Left kidney (tissue), 2 donors: Measurements from ENCODE around the gene STK40. TPM values are rescaled to one million over a fixed set of nuclear protein-coding genes. Genes with fewer than 3 reads are reported as not detected.

ENCODE experiments used
- DNase-seq: peaks from one replicate; pipeline ENCODE4 v3.0.0-alpha.2; 2013
- polyA plus RNA-seq: library from polyadenylated mRNA; unstranded; fragments of 120-200 nt; gene quantifications from one replicate; pipeline ENCODE4 v1.2.1, GENCODE V29; 2013; ENCODE audit not compliant: insufficient read length

Gene STK40
- polyA plus RNA-seq, 1 donor: 40.4 TPM

DNA sequence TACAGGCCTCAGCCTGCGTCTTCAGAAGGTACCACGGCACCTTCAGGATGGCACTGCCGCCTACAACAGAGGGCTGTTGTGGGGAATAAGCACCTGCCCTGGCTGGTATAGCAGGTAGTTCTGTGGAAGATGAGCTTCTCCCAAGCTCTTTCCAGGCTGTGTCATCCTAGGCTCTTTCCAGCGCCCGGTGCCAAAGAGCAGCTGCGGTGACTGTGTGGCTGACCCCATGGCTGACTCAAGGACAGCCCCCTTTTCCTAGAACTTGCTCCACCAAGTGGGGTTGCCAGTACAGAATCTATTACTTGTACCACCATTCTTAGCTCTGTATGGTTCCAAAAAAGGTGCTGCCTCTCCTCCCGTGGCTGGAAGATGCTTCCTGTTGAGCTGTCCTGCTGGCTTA is 40.4 kb downstream of the STK40 start:
- no peak for DNase-seq

DNA sequence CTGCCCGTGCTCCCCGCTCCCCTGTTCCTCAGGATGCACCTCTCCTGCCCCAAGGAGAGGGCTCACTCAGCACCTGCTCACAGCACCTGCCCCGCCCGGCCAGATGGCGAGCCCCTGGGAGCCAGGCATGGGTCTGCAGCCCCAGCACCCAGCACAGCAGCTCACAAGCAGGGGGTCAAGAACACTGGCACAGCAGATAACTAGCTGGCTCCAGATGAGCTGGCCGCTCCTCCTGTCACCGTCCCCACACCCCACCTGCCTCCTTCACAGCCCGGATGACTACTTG is 41.4 kb downstream of the STK40 start:
- no peak for DNase-seq

DNA sequence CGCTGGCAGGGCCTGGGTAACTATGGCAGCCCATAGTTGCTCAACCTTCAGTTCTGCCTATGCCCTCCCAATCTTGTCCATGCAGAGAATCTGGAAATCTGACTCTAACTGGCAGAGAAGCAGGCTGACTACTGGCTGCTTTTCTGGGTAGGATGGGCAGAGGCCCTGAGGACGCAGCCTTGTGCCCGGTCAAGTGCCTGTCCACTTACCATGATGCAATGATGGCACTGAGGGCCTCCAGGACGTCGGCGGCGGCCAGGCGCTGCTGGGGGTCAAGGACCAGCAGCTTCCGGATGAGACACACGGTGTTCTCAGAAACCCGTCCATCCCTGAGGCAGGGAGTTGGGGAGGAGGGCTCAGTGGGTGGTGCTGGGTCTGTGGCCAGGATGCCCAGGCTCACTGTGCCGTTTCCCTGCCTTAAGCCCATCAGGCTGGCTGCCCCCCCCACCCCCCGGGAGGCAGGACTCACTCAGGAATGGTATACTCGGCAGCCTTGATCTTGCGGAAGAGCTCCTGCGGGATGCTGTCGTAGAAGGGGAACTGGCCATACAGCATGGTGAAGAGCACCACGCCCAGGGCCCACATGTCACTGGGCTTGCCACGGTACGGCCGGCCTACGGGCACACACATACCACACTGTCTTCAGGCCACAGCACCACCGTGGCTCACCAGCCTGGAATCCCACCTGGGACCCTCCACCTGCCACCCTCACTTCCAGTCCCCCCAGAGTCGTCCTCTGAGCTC is 41.9 kb downstream of the STK40 start:
- no peak for DNase-seq

DNA sequence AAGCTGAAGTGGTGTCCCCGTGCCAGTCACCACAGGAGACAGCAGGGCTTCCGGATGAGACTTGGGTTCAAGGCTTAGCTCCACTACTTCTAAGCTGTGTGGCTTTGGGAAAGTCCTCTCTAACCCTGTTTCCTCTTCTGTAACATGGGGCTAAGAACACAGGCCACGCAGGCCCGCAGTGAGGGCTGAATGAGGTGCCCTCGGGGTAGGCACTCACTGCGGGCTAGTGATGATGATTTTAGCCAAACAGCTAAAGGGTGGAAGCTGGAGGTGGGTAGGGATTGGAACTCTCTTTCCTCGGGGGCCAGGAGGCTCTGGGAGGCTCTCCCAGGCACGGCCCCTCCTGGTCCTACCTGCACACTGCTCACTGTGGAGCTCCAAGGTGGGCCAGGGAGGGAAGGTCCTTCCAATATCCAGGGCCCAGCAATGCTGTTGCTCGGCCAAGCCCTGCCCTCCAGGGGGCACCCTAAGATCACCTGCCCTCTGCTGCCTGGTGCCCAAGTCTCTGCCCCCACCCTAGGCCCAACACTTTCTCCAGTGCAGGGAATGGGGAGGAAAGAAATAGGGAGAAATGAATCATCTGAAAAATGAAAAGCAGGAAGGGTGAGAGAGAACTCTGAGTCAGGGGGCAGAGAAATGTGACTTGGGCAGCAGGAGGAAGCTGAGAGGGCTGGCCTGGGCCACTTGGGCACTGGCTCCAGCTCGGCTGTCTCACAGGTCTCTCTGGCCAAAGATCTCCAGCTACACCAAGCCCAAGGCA is 43.1 kb downstream of the STK40 start:
- no peak for DNase-seq

DNA sequence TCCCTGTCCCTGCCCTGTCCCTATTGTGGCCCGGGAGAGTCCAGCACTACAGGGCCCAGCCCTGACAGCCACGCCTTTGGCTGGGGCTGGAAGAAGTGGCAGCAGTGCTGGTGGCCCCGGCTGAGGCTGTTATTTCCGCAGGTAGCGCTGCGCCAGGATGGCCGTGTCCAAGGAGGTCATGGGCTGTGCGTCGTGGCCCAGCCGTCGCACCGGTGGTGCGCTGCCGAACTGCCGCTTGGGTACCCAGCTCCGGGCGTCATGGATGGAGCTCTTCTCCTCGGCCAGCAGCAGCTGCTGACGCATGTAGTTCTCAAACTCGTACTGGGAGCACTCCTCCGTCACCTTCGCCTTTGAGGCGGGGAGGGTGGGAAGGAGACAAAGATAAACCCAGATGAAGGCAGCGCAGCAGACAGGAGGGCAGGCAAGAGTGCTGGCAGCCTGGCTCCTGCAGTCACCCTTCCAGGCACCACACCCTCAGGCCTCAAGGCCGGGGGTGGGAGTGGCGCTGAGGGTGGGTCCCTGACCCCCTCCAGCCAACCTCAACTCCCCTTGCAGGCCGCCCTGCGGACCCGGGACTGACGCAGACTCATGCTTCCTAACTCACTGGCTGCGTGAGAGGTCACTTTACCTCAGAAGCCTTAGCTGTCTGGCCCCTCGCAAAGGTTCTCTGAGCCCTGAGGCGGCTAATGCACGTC is 44.0 kb downstream of the STK40 start:
- DNase-seq: no peak

DNA sequence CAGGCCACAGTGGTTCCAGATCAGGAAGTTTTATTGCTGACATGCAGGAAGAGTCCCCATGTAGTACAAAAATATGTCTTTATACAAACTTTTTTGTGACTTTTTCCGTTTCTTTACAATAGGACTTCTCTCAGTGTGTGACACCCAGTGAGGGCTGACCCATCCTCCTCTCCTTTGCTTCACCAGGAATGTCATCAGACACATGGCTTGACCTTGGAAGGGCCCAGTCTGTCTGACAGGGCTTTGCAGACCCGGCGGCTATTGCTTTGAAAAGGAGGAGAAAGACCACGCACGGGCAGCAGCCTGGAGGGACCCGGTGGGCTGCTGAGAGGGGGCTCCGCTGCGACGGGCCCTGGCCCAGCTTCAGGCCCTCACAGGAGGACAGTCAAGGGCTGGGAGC is 46.1 kb downstream of the STK40 start:
- no peak for DNase-seq

DNA sequence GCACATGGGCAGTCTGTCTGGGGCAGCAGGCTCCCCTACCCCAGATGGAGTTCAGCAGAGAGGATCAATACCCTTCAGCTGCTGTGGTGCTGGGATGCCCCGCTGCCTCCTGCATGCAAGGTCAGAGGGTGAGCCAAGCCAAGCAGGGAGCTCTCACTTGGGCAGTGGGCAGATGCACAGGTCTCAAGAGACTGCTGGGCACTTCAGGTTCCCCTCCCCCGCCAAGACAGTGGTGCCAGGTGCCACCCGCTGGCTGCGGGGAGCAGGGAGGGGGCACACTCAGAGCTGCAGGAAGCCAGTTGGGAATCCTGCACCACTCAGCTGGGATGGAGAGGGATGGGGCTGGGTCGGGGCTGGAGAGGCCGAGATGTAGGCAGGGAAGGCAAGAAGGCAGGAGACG is 46.5 kb downstream of the STK40 start:
- DNase-seq: no peak

DNA sequence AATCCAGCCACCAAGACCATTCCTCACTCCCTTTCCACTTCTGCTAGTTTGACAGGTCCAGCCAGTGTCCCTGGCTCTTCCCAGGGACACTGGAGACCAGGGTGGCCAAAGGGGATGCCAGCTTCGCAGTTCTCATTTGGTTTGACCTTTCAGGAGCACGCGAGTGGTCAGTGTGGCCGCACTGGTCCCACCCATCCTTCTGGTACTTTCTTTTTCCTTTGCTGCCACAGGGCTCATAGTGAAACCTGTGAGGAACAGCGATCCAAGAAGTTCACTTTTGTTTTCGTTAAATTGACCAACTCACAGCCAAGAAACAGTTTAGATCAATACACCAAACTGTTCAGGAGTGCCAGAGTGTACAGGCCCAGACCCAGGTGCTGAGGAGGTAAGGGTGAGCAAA is 47.9 kb downstream of the STK40 start:
- DNase-seq: no peak

DNA sequence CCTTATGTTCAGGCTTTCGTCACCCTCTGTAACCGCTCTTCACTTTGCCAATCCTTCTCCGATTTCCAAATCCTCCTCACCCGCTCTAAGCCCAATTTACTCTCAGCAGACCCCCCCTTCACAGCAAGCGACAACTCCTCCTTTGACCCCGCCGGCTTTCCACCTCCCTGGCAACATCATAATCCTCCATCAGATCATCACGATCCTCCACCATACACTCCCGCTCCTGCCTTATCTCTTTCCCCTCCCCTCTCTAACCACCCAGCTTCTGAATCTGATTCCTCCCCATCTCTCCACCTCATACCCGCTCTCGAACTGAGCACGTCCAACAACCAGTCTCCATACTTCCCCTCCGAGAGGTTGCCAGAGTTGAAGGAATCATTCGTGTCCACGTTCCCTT is 54.8 kb downstream of the STK40 start:
- no peak for DNase-seq

DNA sequence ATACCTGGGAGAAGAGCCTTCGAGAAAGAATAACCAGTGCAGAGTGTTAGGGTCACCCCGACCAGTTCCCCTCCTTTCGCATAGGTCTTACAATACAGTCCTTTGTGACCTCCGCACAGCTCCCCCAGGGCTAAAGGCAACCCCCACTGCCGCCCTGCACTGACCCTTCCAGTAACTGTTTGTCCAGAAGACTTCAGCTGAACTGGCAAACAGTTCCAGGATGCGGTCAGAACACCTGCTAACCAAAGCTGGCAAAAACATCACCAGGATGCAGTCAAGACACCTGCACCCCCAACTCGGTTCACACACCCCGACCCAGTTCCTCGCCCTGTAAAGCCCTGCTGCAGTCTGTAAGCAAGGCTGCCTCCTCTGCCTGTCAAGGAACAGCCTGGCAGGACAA is 55.9 kb downstream of the STK40 start:
- DNase-seq: no peak

DNA sequence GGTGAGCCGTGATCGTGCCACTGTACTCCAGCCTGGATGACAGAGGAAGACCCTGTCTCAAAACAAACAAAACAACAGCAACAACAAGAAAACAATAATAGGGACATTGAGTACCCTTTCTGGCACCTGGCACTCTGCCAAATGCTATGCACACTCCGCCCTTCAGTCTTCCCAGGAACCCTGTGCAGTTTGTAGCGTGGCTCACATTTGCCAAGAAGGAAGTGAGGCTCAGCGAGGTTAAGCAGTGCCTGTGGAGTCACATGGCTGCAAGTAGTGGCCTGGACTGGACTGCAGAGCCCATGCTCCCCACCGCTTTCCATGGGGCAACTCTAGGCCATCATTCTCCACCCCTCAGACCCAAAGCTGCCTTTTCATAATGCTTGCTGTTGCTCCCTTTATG is 57.0 kb downstream of the STK40 start:
- DNase-seq: no peak

DNA sequence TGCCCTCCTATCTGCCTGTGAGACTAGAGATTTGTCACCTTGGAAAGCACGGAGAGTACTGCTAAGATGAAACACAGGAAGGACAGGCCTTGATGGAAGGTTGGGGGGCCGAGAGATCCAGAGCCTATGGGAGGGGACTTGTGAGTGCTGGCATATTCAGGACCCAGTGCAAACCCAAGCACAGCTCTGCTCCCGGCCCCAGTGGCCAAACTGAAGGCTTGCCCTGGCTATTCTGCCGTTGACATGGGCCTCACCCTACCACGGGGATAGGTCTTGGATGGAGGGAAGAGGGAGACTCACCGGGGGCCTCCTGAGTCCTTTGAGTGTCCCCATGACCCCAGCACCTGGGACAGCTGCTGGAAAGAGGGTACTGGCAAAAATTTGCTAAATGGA is 57.6 kb downstream of the STK40 start:
- no peak for DNase-seq

DNA sequence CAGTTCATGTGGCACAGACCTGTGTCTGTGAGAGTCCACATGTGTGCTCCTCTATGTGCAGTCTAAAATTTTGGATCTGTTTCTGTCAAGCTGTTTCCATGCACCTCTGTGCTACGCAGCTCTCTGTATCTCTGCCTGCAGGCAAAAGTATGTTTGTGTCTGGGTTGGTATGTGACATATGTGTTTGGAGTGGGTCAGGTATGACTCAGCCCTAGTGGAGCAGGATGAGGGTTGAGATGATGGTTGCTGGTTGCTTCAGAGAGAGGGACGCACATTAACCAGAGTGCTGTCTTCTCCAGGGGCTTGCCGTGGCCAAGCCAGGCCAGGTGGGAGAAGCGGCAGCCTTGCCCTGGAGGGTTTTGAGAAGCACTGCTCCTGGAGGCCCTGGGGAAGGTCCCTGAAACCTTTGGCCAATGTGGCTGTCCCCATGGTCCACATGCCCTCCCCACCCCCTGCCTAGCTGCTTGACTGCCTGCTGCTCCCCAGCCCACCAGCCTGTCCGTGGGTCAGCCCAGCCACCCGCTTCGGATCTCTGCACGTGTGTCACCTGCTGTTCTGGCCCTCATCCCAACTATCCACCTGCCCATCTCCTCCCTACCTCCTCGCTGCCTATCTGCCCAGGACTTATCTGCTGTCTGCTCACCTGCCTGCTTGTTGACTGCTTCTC is 58.2 kb downstream of the STK40 start:
- DNase-seq: no peak

DNA sequence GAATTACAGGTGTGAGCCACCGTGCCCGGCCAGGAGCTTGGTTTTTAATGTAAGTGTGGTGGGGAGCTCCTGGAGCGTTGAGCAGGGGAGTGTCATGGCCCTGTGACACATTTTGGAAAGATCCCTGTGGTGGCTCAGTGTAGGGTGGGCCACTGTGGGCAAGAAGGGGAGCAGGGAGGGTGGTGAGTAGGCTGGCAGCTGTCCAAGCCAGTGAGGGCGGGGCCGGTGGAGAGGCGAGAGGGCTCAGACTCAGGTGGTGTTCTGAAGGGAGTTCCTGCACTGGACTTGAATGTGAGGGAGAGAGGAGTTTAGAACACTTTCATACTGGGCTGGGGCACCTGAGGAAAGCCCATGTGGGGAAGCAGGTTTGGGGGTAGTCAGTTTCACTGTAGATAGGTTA is 59.2 kb downstream of the STK40 start:
- no peak for DNase-seq

DNA sequence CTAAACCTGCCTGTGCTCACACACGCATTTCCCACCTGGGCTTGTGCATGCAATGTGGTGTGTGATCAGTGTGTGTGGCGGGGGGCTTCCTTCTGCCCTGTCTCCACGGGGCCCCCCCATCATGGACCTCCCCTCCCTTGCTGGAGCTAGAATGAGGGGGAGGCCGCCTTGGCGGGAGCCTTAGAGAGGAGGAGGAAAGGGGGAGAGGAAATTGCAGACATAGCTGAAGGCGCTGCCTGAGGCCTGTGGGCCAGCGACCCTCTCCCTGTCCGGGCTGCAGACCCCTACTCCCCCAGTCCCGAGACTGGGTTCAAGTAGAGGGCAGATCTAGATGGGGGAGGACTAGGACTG is 61.4 kb downstream of the STK40 start:
- no peak for DNase-seq

DNA sequence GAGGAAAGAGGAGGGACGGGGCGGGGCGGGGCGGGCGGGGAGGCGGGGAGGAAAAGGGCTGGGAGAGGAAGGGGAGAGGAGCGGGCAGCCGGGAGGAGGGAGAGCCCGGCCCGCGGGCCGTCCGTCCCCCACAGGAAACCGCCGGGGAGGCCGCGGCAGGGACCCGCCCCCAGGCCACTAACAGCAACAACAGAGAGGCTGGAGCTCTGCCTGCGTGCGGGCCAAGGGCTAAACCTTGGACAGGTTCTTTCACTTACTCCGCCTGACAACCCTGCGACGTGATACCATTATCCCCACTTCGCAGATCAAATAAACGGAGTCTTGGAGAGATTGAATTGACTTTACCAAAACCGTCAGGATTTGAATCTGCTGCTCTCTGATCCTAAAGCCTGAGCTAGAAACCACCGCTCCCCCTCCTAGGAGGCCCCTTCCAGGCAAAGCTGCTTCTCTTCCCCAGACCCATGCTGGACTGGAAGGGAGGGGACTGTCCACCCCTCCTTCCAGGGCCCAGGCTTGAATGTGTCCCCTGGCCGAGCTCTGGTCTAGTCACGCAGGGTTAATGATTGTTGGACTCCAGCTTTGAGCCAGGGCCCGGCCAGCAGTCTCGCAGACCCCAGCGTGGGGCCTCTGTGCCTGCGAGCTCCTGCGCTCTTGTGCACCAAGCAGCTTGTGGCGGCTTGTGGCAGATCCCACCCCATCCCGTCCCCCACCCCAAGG is 61.9 kb downstream of the STK40 start, which contains the start of gene EVA1B:
TSS of gene EVA1B (minus strand) at position 10 of the 717 bp plus-strand sequence. CDS start 608 bp downstream, outside the sequence.
- DNase-seq: peak; percentile 91

DNA sequence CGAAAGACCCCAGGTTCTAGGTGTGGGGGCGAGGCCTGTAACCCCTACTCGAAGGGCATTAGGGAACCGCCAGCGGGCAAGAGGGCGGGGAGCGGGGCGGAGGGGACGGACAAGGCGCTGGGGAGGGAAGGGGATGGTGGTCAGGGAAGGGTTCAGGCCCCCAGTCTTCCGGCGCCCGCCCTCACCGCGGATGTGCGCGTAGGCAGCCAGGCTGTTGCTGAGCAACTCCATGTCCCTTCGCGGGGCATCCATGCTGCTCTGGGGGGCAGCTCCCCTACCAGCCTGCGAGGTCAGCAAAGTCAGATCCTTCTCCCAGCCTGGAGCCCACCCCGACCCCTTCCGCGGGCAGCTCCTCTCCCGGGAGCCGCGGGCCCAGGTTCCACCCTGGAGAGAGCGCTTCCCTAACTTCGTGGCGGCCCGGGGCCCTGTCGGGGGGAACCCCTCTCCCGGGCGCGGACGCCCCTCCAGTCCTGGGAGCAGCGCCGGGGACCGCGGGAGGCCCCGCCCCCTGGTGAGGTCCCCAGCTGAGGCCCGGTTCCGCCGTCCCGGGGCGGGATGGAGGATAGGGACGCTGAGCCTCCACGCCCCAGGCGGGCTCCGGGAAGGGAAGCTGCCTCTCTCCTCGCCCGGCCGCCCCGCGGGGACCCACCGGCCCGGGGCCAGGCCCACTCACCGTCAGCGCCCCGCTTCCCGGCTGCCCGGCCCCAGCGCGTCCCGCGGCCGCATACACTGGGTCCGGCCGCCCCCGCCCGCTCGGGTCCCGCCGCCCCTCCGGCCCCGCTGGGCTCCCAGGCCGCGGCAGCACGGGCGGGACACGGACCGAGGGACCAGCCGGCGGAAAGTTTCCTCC is 62.7 kb downstream of the STK40 start:
- no peak for DNase-seq

DNA sequence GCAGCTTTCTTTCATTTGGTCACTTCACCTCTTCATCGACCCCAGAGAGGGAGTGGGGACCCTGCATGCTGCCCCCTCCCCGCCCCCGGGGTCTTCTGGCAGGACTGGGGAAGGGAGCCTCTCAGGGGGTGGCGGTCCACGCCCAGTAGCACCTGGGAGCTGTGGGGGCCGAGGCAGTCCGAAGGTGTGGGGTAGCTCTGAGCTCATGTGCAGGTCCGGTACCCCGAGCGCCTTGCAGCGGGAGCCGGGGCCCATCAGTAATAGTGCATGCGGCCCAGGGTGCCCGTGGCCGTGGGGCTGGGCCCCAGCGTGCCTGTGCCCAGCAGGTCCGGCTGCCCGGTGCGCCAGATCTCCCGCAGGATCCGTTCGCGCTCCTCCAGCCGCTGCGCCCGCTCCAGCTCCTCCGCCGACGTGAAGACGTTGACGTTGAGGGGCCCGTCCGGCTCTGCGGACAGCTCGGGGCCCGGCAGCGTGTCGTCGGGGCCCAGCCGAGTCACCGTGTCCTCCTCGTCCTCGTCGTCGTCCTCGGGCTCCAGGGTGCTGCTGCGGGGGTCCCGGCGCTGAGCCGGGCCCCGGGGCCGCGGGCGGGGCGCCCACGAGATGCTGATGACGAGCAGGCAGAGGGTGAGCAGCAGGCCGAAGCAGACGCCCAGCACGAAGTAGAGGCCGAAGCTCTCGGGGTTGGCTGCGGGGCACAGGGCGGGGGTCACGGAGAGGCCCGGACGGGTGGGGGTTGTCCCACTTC is 63.5 kb downstream of the STK40 start:
- no peak for DNase-seq

DNA sequence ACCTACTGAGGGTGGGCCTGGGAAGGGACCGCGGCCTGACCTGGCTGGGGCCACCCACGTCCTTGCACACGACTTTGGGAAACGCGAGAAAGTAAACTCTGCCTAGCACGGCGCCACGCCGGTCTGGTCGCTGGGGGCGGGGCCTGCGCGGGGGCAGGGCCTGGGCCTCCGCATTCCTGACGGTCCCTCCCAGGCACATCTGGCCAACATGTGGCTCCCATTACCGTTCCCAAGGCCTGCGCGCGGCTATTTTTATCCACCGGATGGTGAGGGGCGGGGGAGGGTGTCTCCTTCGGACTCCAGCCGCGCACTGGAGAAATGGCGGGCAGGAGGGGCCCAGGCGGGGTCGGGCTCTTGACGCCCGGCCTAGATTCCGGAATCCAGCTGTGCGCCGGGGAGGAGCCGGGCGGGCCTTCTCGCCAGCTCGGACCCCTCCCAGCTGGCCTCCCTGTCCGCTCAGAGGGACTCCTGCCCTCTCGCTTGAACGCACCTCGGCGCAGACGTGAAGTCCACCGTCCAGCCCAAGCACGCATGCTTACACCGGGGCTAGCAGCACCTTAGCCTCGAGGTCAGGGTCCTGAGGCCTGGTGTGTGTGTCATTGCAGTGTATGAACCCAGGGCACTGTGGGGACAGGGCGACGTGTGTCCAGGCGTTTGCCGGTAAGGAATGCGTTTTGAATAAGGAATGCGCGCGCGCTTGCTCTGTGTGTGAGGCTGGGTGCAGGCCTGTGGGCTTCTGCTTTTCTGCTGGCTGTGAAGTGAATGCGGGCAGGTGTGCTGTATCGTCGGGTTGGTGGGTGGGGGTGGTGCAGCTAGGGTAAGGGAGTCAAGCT is 64.4 kb downstream of the STK40 start:
- peak; percentile 93 for DNase-seq

DNA sequence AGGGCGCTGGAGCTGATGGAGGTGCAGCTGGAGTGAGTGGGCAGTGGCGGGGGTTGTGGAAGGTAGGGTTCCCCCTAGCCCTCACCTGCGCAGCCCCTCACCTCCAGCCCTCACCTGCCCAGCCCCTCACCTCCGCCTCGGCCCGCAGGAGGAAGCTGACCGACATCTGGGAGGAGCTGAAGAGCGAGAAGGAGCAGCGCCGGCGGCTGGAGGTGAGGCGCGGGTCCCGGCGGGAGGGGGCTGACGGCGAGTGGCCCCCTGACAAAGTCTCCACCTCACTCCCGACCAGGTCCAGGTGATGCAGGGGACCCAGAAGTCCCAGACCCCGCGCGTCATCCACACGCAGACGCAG is 65.0 kb downstream of the STK40 start:
- no peak for DNase-seq
